NCI-H1694 (cell line): Measurements from ENCODE around the gene AGMO.

ENCODE experiments used
- DNase-seq: peaks from one replicate; lab custom pipeline; 2025; lab: John Stamatoyannopoulos, UW

AGMO gene

DNA sequence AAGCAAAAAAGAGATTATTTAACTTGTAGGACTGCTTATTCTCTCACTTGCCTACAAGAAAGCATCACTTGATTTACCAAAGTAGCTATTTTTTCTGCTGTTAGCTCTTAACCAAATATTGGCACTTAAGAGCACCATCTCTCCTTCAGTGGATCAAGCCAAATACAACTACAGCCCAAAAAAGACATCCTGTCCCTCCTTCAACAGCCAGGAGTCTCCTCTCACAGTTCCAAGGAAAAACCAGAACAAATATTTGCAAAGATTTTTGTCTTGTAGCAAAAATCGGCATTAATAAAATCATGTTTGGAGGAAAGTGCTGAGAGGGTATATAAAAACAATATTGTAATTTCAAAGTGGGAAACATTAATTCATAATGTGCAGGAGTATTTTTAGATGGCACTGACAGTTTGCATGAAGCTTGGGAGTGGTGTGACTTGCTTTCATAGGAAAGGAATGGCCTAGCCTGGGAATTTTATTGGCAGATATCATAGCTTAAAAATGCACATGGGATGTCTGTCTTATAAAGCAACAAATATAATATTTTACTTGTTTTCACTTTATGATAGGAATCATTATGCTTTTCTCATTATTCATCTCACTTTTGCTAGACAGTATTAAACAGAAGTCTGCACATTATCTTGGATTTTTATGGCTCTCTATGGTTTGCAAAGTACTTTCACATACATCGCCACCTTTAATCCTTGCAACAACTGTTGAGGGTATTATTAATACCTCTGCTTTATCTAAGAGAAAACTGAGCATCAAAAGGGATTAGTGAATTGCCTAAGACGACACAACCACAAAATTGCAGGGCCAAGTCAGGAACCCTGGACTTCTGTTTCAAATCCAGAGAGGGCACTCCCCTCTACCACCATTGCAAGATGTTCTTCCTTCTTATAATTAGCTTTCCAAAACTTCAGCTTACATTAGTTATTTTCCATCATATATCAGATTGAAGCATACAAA is 103.5 kb downstream of the AGMO start:
- no peak for DNase-seq

DNA sequence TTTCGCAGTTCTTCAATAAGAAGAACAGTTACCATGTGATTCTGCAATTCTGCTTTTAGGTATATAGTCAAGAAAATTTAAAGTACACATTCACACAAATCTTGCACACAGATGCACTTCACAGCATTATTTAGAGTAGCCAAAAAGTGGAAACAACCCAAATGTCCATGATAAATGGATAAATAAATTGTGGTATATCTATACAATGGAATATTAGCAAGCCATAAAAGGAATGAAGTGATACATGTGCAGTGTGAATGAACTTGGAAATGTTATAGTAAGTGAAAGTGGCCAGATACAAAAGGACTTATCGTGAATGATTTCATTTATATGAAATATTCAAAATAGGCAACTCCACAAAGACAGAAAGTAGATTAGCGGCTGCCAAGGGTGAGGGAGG is 109.1 kb downstream of the AGMO start:
- DNase-seq = no peak

DNA sequence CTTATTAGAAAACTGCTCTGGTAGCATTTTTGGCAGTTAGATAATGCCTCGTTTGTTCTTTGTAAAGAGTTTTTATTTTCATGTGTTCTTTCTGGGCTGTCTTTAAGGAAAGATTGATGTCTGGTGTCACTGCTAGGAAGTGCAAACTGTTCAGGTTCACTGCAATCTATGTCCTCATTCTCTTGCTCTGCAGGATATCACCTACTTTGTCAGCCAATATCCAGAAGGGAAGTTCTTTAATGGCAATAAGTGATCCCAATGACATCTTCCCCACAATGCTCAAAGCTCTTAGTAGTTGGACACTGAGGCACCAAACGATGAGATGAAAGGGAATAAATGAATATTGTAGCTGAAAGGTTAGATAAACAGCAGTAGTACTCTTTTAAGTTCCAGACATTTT is 115.1 kb downstream of the AGMO start:
- no peak for DNase-seq

DNA sequence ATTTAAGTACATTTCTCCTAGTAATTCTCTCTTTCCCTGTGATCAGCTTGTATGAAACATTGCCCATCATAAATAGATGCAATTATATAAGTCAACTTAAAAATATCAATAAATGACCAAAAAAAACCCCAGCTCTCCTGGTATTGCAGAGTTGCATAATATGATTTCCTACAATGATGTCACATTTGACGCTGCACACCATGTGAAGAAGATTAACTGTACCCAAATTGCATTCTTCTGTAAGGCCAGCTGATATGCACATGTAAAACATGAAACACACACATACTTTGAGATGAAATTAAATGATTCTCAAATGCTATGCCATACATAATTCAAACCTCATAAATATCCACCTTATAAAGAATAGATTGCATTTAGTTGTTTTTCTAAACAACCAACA is 115.5 kb downstream of the AGMO start:
- no peak for DNase-seq

DNA sequence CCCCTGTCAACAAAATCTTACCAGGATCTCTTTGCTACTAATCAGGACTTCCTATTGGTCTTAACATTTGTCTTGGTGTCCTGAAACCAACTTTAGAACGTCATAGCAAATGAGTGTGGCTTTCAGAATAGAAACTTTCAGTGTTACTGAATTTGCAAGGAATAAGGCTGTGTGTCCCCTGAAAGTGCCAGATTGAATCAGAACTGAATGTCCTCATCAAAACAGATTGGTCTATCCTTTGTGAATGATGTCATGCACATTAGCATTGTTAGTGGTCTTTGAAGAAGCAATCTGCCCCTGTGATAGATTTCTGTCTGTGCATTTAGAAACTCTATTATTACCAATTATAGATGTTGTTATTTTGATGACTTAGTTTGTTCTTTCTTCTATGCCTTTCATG is 119.9 kb downstream of the AGMO start:
- DNase-seq = no peak

DNA sequence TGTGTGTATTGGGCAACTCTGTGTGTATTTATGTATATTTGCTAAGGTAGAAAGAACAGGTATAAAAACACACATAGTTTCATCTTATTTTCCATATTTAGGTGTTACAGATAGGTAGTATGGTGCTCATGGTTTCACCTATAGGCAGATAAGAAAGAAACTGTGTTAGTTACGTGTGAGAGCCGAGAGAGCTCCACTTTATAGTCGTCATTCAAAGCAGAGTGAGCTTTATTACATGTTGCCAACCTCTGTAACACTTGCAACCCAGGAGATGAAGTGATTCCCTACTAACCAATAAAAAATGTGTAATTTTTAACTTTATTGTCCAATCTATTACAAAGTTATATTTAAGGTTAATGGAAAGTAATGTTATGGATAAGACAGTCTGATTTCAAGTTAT is 121.3 kb downstream of the AGMO start:
- no peak for DNase-seq

DNA sequence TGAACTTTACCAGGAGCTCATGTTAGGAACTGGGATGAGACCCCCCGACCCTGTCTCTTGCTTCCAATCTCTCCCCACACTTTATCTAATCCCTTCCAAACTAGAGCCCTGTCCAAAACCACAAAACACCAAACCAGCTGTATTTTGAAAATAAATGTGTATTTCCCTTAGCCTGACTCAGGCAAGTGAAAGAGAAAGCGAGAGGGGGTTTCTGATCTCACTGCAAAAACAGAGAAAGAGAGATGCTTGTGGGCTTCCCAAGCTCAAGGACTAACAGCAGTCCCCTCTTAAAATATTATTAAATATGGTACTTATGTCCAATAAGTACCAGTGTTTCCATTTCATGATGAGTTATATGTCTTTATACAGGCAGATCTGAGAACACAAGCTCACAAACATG is 122.0 kb downstream of the AGMO start:
- no peak for DNase-seq

DNA sequence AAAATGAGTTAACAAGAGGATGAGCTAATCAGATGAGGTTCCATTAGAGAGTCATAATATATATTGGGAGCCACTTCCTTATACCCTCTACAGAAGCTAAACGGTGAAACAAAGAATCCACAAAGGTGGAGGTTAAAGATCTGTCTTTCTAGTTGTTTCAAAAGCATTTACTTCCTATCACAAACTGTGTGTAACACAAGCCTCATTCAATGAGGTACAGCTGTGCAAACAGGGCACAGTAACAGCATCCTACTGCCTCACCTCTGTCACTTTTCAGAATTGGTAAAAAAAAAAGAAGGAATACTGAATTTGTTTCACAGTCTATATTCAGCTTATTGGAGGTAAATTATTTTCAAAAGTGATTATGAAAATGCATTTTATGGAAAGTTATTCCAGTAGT is 128.7 kb downstream of the AGMO start:
- DNase-seq = no peak

DNA sequence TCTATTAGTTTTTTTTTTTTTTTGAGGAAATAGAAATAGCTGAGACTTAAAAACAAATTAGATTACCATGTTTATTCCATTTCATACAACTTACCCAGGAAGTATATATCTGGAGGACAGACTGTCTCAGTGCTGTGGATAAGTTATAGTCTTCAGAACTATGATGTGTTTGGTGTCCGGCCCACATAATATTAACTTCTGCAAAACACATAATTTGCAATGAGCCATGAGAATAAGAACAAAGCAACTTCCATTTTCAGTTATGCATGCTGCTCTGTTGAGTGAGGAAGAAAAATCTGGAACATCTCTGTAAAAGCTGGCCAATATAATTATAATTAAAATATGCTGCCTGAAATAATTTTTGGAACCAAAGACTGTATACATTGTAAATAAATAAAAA is 130.9 kb downstream of the AGMO start:
- no peak for DNase-seq

DNA sequence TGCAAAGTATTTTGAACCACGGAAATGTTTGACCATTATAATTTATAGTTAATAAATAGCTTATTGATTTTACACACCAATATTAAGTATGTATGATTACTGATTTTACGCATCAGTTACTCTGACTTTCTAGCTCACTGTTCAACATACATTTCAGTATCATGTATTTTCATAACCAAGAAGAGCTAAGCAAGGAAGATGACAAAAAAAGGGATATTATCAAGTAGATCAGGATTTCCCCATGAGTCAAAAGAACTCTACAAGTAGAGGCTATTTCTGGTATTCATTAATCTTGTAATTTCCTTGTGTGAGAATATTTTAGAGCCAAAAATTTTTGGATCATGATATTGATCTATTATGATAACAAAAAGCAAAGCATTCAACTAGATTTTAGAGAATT is 131.6 kb downstream of the AGMO start:
- DNase-seq = no peak

DNA sequence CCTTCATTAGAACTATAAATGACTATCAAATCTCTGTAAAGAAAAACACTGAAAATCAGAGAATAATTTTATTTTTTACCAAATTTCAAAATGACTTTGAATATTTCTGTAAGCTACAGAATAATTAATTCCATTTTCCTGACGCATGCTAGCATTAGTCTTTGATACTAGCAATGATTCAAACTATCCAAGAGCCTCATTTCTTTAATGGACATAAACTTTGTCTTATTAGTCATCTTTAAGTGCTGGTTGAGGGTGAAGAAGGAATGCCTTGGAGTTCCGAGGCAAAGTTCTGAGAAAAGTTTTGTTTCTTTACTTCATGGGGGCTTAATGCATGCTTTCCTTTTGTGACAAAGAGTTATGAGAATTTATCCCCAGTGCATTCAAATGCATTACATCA is 137.3 kb downstream of the AGMO start:
- no peak for DNase-seq

DNA sequence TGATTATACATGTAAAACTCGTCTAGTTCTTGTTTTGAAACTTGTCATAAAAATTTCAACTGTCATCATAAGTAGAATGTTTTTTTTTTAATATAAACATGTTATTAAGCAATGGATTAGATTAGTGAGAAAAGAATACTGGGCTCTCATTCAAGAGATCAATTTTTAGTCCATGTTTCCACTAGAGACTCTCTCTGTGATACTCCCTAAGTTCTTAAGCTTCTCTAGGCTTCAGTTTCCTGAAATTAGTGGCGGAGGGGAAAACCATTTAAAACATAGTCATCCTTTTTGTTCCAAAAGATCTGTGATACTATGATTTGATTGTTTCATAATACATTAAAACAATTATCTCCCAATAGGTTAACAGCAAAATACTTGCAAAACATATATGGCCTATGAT is 142.2 kb downstream of the AGMO start:
- no peak for DNase-seq

DNA sequence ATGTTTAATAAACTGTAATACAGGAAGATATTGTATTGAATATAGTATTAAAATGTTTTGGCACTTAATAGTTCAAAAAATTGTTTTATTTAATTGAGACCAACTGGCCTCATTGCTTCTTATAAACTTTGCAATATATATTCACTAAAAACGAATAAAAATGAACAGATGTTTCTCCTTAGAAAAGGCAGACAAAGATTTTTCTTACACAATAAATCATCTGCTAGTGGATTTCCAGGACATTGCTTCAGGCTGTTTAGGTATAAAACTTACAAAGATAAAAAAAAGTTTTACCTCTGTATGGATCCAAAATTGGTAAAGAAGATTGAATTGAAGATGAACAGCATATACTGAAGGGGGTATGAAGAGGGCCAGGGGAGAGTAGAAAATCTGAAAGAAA is 143.6 kb downstream of the AGMO start:
- DNase-seq = no peak

DNA sequence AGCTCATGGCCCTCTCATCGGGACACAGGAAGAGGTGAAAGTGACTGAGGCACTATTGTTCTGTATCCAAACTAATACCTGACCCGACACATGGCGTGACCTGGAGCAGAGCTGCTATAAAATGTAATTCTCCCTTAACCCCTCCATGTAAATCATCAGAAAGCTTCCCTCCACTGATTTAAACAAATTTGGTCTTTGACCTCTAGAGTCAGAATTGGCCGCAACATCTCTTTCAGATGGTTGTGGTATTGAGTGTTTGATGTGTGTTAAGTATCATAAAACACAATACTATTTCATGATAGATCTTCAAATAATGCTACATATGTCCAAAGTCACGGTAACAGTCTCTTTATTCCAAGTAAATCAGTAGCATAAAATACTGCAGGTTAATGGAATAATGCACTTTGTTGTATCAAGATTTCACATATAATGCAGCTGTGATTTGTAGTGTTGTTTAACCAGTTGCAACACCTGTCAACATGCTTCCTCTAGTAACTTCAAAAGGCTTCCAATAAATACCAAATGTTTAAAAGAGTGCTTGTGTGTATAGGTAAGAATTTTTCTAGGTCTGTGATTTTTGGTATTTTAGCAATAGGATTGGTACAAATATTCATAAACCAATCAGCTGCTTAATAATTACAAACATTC is 144.3 kb downstream of the AGMO start:
- DNase-seq = no peak

DNA sequence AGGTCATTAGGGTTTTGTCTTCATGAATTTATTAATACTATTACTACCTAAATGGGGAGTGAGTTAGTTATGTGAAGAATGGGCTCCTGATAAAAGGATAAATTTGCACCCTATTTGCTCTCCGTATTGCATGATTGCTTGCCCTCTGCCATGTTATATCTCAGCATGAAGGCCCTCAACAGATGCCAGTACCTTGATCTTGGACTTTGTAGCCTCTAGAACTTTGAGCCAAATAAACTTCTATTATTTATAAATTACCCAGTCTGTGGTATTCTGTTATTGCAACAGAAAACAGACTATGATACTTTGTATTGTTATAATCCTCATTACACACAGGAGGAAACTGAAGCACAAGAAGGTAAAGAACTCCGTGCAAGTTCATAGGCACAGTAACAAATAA is 150.8 kb downstream of the AGMO start:
- no peak for DNase-seq

DNA sequence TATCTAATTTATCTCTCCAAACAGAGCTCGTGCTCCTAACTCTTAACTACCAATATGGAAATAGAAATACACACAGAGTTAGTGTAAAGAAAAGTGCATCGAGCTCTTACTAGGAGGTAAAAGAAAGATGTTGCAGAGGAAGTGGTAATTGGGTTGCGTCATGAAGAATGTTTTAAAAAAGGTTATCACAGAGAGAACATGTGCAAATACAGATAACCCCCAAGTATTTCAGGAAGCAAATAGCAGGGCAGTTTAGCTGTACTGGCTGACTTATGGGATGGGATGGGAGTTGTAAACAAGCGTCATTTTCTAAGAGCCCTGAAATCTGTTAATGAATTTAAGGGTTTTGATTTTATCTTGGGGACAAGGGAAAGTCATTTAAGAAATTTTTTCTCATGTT is 153.9 kb downstream of the AGMO start:
- DNase-seq = no peak

DNA sequence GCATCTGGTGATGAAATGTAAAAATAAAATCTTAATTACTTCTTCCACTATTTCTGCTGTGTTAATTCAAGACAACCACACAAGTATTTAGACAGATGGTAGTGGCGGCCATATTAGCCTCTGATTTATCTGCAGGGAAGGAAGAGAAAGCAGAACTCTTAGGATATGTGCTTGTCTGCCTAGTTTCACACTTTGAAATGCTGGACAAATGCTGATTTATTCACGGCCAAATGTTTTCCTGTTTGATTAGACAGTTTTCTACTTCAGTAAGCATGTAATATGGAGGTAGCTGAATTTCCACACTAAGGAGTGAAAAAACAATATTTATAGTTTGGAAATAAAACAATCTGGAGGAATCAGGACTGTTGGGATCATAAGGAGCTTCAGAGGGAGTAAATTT is 158.1 kb downstream of the AGMO start:
- no peak for DNase-seq

DNA sequence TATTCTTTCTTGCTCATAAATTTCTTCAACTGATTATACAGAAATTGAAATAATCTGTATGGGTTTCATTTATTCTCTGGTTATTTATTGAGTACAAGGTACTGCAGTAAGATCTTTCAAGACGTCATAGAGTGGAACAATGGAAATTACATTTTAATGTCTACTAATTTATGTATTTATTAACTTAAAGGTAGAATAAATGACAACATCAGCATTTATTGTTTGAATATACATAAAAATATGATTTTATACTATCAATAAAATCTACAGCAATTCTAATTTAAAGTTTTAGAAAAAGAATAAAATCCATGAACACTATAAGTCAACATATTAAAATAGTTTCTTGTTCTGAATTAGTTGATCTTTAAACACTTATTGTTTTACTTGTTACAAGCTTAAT is 158.5 kb downstream of the AGMO start:
- no peak for DNase-seq

DNA sequence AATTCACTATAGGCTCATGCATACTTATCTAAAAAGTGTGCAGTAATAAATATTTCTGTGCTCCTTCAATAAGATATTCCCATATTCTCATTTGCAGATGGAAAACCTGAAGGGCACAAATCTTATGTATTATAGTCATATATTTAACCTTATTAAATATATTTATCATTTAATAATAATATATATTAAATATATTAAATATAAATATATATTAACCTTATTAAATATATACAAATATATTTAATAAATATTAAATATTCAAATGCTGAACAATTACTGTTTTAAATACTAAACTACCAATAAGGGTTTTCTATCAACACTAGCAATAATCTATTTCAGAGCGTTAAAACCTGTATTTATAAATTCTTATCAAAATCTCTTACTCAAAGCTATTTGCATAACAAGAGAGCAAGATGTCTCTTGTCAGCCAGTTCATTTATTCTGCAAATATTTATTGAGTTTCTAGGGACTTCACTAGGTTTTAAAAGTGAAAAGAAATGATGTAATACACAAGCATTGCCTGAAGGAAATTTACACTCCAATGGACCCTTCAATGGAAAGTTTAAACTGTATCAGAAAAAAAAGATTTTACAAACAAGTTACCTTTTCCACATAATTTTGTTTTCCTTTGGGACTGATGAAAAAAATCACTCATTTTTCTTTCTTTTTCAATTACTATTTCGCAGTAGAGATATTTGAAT is 159.2 kb downstream of the AGMO start:
- DNase-seq = no peak

DNA sequence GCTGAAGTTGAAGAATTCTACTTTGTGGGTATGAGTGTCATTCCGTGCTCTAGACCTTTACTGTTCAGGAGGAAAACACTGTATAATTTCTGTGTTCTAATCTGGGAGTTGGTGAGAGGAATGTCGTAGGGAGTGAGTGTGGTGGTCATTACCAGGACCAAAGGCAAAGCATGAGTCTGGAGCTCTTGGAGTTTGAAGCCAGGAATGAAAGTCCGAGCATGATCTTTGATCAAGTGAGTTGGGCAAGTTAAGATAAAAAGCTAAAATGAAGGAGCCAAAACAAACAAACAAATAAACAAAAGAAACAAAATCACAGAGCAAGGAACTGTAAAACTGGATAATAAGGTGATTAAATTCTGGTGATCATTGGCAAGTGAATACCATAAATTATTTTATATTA is 161.4 kb downstream of the AGMO start:
- no peak for DNase-seq

DNA sequence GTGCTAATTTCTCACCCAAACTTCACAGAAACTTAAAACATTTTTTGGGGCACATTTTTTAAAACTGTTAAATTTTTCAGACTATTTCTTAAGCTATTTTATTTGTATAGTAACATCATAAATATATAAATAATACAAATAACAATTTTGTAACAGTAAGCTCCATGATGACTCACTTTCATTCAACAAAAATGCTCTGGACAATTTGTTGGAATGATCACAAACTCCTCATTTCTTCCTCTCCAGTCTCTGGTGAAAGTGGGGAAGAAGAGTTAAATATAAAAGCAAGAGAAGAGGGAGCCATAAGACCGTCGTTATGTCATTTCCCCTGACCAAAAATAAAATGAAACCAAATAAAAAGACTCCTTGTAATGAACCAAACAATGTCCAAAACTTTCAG is 162.4 kb downstream of the AGMO start:
- DNase-seq = no peak

DNA sequence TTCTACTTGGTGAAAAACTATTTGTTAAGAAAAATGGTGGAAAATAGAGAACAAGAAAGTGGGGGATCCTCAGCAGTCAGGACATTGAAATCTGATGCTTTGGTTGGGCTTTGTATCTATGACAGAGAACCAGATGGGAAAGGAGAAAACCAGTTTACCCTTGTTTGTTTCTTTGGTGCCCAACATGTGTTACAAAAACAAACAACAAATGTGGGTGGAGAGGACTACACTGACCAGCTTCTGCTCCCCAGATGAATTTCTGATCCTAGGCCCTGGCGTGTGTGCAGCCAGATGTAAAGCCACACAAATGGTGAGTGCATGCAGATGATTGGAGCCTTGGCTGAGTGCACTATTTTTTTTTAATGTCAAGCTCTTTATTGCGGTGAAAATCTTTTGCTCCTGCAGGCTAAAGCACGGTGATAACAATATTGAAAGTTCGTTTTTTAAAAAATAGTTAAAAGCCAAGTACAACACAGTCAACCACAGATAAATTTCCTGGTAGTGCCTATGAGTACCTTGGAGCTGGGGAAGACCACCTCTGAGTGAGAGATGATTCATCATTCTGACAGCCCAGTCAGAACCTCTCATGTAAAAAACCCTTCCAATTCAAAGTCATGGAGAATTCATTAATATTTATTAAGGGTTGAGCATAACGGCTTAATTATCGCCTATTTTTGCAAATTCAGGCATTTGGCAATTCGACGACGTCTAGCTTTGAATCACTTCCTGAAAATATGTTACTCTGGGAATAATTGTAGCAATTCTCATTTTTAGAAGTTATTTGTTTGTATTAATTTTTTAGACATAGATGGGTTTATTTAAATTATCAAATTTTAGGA is 163.7 kb downstream of the AGMO start:
- no peak for DNase-seq
